ENCODE data around the gene TMOD1. TPM values are rescaled to one million over a fixed set of nuclear protein-coding genes. Genes with fewer than 3 reads are reported as not detected.

TMOD1 gene
- total and polyA plus RNA-seq, 2 of the 8 experiments (the other 6 are each of a cell fraction or from before 2014, with no cell fraction given): 0.17 to 0.88 TPM

DNA sequence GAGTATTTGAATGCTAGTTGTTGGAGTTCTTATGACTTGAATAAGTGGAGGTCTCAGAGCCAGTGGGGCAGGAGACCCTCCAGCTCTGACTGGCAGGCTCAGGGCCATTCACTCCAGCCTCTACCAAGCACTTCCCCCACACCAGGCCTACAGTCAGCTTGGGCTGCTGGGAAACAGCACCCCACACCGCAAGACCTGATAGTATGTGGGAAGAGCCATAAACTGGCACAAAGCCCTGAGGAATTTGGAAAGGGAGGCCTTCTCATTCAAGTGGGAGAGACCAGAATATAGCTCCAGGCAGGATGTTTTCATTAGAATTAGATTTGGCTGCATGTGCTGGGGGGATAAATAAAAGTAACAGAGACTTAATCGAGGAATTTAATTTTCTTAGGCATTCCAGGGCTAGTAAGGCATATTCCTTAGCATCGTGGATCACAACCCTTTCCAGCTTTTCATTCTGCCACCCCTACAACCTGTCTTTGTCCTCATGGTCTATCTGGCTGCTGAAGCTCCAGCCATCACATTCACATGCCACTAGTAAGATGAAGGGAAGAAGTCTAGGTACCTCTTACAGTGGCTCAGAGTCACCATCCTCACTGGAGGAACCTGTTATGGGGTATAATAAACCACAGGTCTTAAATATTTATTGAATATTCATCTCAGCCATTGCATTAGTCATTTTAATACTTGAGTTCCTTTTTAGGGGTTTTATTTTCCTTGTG lies 47.5 kb downstream of the TMOD1 start:
- no peaks in the 10 kb centered on the region for H3K36me3 ChIP-seq (ENCODE audit: control insufficient read depth in 2 of 4, insufficient read depth in 4 of 4, low read length in 3 of 4)
- no peaks in the 10 kb centered on the region for H3K23me2 ChIP-seq (ENCODE audit: low read depth, low read length)
- H3K4me2 ChIP-seq (ENCODE audit: insufficient read depth in 1 of 2, low read depth in 2 of 2, low read length in 2 of 2): no peak overlapping the region
- H3K79me2 ChIP-seq (ENCODE audit: control insufficient read depth in 1 of 2, insufficient read depth in 2 of 2, low read length in 2 of 2): no peaks in the 10 kb centered on the region
- no peak overlapping the region for H3K9ac ChIP-seq (replicated peaks in 1 of 4; ENCODE audit: extremely low read depth in 1 of 4, low read depth in 3 of 4, low read length in 3 of 4)
- CTCF ChIA-PET (ENCODE audit: partially characterized antibody): interaction anchor here (0.6 to 1.6 kb wide), 7 partner anchors 41 to 249 kb away, joined by 3 to 8 read pairs (median 4); no protein-coding TSS in a partner anchor
- no peaks in the 10 kb centered on the region for H3K27me3 ChIP-seq (replicated peaks in 1 of 4; ENCODE audit: control insufficient read depth in 3 of 4, extremely low read depth in 1 of 4, insufficient read depth in 3 of 4, low read length in 3 of 4)
- H3K4me3 ChIP-seq (ENCODE audit: extremely low read depth in 1 of 4, insufficient read depth in 2 of 4, low read depth in 3 of 4, low read length in 4 of 4): no peak overlapping the region
- POLR2A ChIA-PET (ENCODE audit: partially characterized antibody): no interaction called here
- H3K14ac ChIP-seq (ENCODE audit: insufficient read length): no peak overlapping the region
- H3K4ac ChIP-seq (replicated peaks; ENCODE audit: insufficient read length, low read depth, low read length): no peak overlapping the region
- no peak overlapping the region for H4K8ac ChIP-seq (ENCODE audit: extremely low read depth, insufficient read depth, low read length)
- no peak overlapping the region for H2AFZ ChIP-seq (ENCODE audit: low read length)
- no peaks in the 10 kb centered on the region for H3K9me3 ChIP-seq (ENCODE audit: insufficient read depth in 2 of 2, low read depth in 1 of 2, low read length in 1 of 2)
- TF ChIP-seq RNF2 (IDR thresholded peaks at IDR 0.05; ENCODE audit: borderline replicate concordance, low read depth, low read length, missing control alignments, poor library complexity, severe bottlenecking): no peak
- peak; percentile 82 for TF ChIP-seq KDM1A (IDR thresholded peaks at IDR 0.05; ENCODE audit: borderline replicate concordance, low read length)
- H4K20me1 ChIP-seq (replicated peaks in 1 of 2; ENCODE audit: control insufficient read depth in 1 of 2, insufficient read depth in 2 of 2, low read length in 2 of 2): no peaks in the 10 kb centered on the region
- no peaks in the 10 kb centered on the region for H3K79me1 ChIP-seq (ENCODE audit: low read depth, low read length)
- H3K27ac ChIP-seq (ENCODE audit: low read depth, low read length): no peak overlapping the region
- DNase-seq (ENCODE audit: low read depth in 1 of 2, low spot score in 2 of 2): no peak
- H4K91ac ChIP-seq (replicated peaks; ENCODE audit: insufficient read length, low read length): no peak overlapping the region
- H4K5ac ChIP-seq (ENCODE audit: insufficient read length, low read depth, low read length): no peak overlapping the region
- H2BK120ac ChIP-seq (replicated peaks; ENCODE audit: low read depth, low read length): no peak overlapping the region
- no peak for FAIRE-seq
- WGBS, 2 experiments (ENCODE audit: extremely low coverage in 1 of 2, insufficient coverage in 1 of 2, insufficient read length in 1 of 2, insufficient replicate concordance in 2 of 2, low coverage in 1 of 2, low lambda C conversion rate in 2 of 2, missing lambda C conversion rate in 1 of 2): 83% methylated on average over 3 of the region's 3 CpGs; no CpG with 5 or more reads in 1 of the 2 experiments
- H2BK12ac ChIP-seq (ENCODE audit: low read depth, low read length): no peak overlapping the region
- H2BK15ac ChIP-seq (ENCODE audit: low read length): no peak overlapping the region
- H3K56ac ChIP-seq (replicated peaks; ENCODE audit: insufficient read length, low read depth, low read length): no peak overlapping the region
- H2AK5ac ChIP-seq (ENCODE audit: low read depth, low read length): no peak overlapping the region
- no peak overlapping the region for H2BK20ac ChIP-seq (ENCODE audit: low read length)
- H3K4me1 ChIP-seq (replicated peaks in 1 of 4; ENCODE audit: control insufficient read depth in 3 of 4, insufficient read depth in 4 of 4, low read length in 3 of 4): no peaks in the 10 kb centered on the region
- H3K23ac ChIP-seq (ENCODE audit: insufficient read length): no peak overlapping the region
- H2BK5ac ChIP-seq (ENCODE audit: low read depth, low read length): no peak overlapping the region
- H3K18ac ChIP-seq (ENCODE audit: extremely low read depth, low read length): no peak overlapping the region

Data from H1 (cell line).